ENCODE data around the gene BCL2L11. TPM values are rescaled to one million over a fixed set of nuclear protein-coding genes. Genes with fewer than 3 reads are reported as not detected.

BCL2L11 gene
- total and polyA plus RNA-seq, 8 donors: 16.7 to 35.7 (median 27.5) TPM

- H3K27me3 ChIP-seq: no peaks in the 10 kb centered on the region
- no peak for TF ChIP-seq CTCF (IDR thresholded peaks at IDR 0.05)
- no peak for DNase-seq
- intact Hi-C loops (cut with DNase I): no loop called here
- no peak for ATAC-seq
- H3K9me3 ChIP-seq: no peaks in the 10 kb centered on the region
- H3K36me3 ChIP-seq: peaks cover 0 to 24% of the 10 kb centered on the region in 2 donors
- H3K4me1 ChIP-seq: no peaks in the 10 kb centered on the region
- no peak overlapping the region for H3K4me3 ChIP-seq
- H3K27ac ChIP-seq: no peak overlapping the region
Observed at GRCh38 chr2:111140815-111141214, 20.1 kb downstream of the BCL2L11 start.

GRCh38 chr2:111142101-111142500 lies 21.4 kb downstream of the BCL2L11 start:
- Histone ChIP-seq H3K36me3 (peaks cover 0 to 24% of the 10 kb centered on the region in 2 donors), H3K27me3 (no peaks in the 10 kb centered on the region), H3K9me3 (no peaks in the 10 kb centered on the region), H3K27ac (no peak overlapping the region), H3K4me1 (no peaks in the 10 kb centered on the region), H3K4me3 (no peak overlapping the region)
- TF ChIP-seq CTCF (IDR thresholded peaks at IDR 0.05): no peak
- intact Hi-C loops (cut with DNase I): no loop called here
- DNase-seq: no peak
- ATAC-seq: no peak

GRCh38 chr2:111143107-111143842 lies 22.6 kb downstream of the BCL2L11 start:
- Histone ChIP-seq H3K4me1 (no peaks in the 10 kb centered on the region), H3K9me3 (no peaks in the 10 kb centered on the region), H3K36me3 (peaks cover 0 to 24% of the 10 kb centered on the region in 2 donors), H3K27ac (no peak overlapping the region), H3K27me3 (no peaks in the 10 kb centered on the region), H3K4me3 (no peak overlapping the region)
- ATAC-seq (no peak), DNase-seq (no peak)
- no peak for TF ChIP-seq CTCF (IDR thresholded peaks at IDR 0.05)
- intact Hi-C loops (cut with DNase I): no loop called here

- TF ChIP-seq CTCF (IDR thresholded peaks at IDR 0.05): no peak
- DNase-seq: no peak
- ATAC-seq: no peak
- Histone ChIP-seq H3K27me3 (no peaks in the 10 kb centered on the region), H3K36me3 (peaks cover 0 to 20% of the 10 kb centered on the region in 2 donors), H3K4me1 (peaks cover 0 to 5% of the 10 kb centered on the region in 2 donors), H3K9me3 (no peaks in the 10 kb centered on the region), H3K27ac (no peak overlapping the region), H3K4me3 (no peak overlapping the region)
- intact Hi-C loops (cut with DNase I): no loop called here
Observed at GRCh38 chr2:111143843-111144198, 23.1 kb downstream of the BCL2L11 start.

GRCh38 chr2:111145103-111145760 lies 24.5 kb downstream of the BCL2L11 start:
- Histone ChIP-seq H3K36me3 (peaks cover 0 to 23% of the 10 kb centered on the region in 2 donors), H3K4me3 (no peak overlapping the region), H3K27me3 (no peaks in the 10 kb centered on the region), H3K9me3 (no peaks in the 10 kb centered on the region), H3K27ac (no peak overlapping the region), H3K4me1 (peaks cover 0 to 7% of the 10 kb centered on the region in 2 donors)
- intact Hi-C loops (cut with DNase I): no loop called here
- DNase-seq (no peak), ATAC-seq (no peak)
- TF ChIP-seq CTCF (IDR thresholded peaks at IDR 0.05): no peak

Data from left lung (tissue), 10 donors.